ENCODE measurements around the gene PARM1.

- no peak for TF ChIP-seq EZH2 (IDR thresholded peaks at IDR 0.05; ENCODE audit: borderline replicate concordance, low read length)
- TF ChIP-seq CTCF (conservative IDR thresholded peaks at IDR 0.05 in 1 of 2, IDR thresholded peaks at IDR 0.05 in 1 of 2; ENCODE audit: extremely low read depth in 1 of 2, insufficient read depth in 1 of 2, low read depth in 1 of 2, low read length in 2 of 2): no peak
Observed at GRCh38 chr4:74893171-74893570, 39.7 kb upstream of the PARM1 start.
